ENCODE data around the gene LPXN. TPM values are rescaled to one million over a fixed set of nuclear protein-coding genes. Genes with fewer than 3 reads are reported as not detected.

Gene LPXN
- total RNA-seq, 2 donors from 2014 or later = 5.0 to 6.0 TPM

GRCh38 chr11:58494101-58494500, 81.6 kb downstream of the LPXN start:
- intact Hi-C loops (cut with DNase I) = no loop called here
- DNase-seq = no peak
- no peak for ATAC-seq

- DNase-seq = no peak
- ATAC-seq = no peak
- intact Hi-C loops (cut with DNase I) = no loop called here
Measured at GRCh38 chr11:58493676-58494075, 82.0 kb downstream of the LPXN start.

GRCh38 chr11:58490827-58491226, 84.8 kb downstream of the LPXN start:
- ATAC-seq = no peak
- intact Hi-C loops (cut with DNase I) = no loop called here
- no peak for DNase-seq

GRCh38 chr11:58487170-58487569, 88.5 kb downstream of the LPXN start:
- DNase-seq = no peak
- no peak for ATAC-seq
- intact Hi-C loops (cut with DNase I) = no loop called here

GRCh38 chr11:58485961-58486360, 89.7 kb downstream of the LPXN start:
- intact Hi-C loops (cut with DNase I) = no loop called here
- ATAC-seq = no peak
- no peak for DNase-seq

Other genes starting within 250 kb of the LPXN start
- not detected for gene OR5B17, start 216.8 kb downstream of the LPXN start, total RNA-seq
- not detected for gene OR5B3, start 169.0 kb downstream of the LPXN start, total RNA-seq
- not detected for gene OR5B2, start 147.7 kb downstream of the LPXN start, total RNA-seq
- gene OR5B12, start 133.6 kb downstream of the LPXN start, total RNA-seq = not detected
- gene OR5B21, start 67.8 kb downstream of the LPXN start, total RNA-seq = not detected
- 10 to 100 TPM; 49.8 to 58.6 TPM for gene ZFP91, start 3.2 kb upstream of the LPXN start, total RNA-seq
- 1 to 10 TPM; 1.2 to 1.5 TPM for gene CNTF, start 46.8 kb upstream of the LPXN start, total RNA-seq
- 1 to 10 TPM; 1.2 to 8.2 TPM for gene GLYAT, start 156.1 kb upstream of the LPXN start, total RNA-seq